HCT116 (cell line): ENCODE measurements around the gene MAST4.

ENCODE experiments used
- ATF3 ChIP-seq: IDR thresholded peaks from 2 replicates; pipeline ENCODE4 v1.6.1; 2012
- CEBPB ChIP-seq: IDR thresholded peaks from 2 replicates; pipeline ENCODE4 v1.6.1; 2012; ENCODE audit warnings: low read depth
- CTCF ChIP-seq, 3 experiments: fragments of 200-600 bp in 1 of 3; sonication (generic) in 1 of 3; IDR thresholded peaks in 2 of 3; conservative IDR thresholded peaks in 1 of 3; 2 replicates each; pipeline ENCODE4 v1.5.1; 2012 to 2017; ENCODE audit warnings: low read depth in 2 of 3, low read length in 2 of 3, antibody characterized with exemption in 1 of 3, borderline replicate concordance in 1 of 3, control low read depth in 1 of 3, mild to moderate bottlenecking in 1 of 3, mixed read lengths in 1 of 3, mixed run types in 1 of 3, moderate library complexity in 1 of 3; ENCODE audit not compliant: insufficient read depth in 1 of 3
- ELF1 ChIP-seq: IDR thresholded peaks from 2 replicates; pipeline ENCODE4 v1.6.1; 2012; ENCODE audit warnings: low read depth, borderline replicate concordance
- EZH2 ChIP-seq: fragments of 200-600 bp; sonication (generic); IDR thresholded peaks from 2 replicates; pipeline ENCODE4 v1.6.1; 2017; ENCODE audit warnings: antibody characterized with exemption, mixed run types
- FOSL1 ChIP-seq: IDR thresholded peaks from 2 replicates; pipeline ENCODE4 v1.6.1; 2012; ENCODE audit warnings: low read depth
- JUND ChIP-seq: IDR thresholded peaks from 2 replicates; pipeline ENCODE4 v1.6.1; 2012
- MAX ChIP-seq: IDR thresholded peaks from 2 replicates; pipeline ENCODE4 v1.6.1; 2012
- POLR2A ChIP-seq: IDR thresholded peaks from 2 replicates; pipeline ENCODE4 v1.7.0; 2011; ENCODE audit warnings: borderline replicate concordance; ENCODE audit not compliant: insufficient read depth, insufficient read length; ENCODE audit errors: extremely low read depth
- POLR2AphosphoS5 ChIP-seq: IDR thresholded peaks from 2 replicates; pipeline ENCODE4 v1.6.1; 2011; ENCODE audit warnings: mild to moderate bottlenecking, low read depth, low read length, moderate library complexity
- SIN3A ChIP-seq: IDR thresholded peaks from 2 replicates; pipeline ENCODE4 v1.6.1; 2012; ENCODE audit warnings: low read depth
- SP1 ChIP-seq: IDR thresholded peaks from 2 replicates; pipeline ENCODE4 v1.6.1; 2012; ENCODE audit warnings: low read depth
- YY1 ChIP-seq: IDR thresholded peaks from 2 replicates; pipeline ENCODE4 v1.6.1; 2011; ENCODE audit warnings: low read length, low read depth, moderate library complexity, mild to moderate bottlenecking; ENCODE audit not compliant: insufficient replicate concordance; ENCODE audit errors: extremely low read depth
- ZNF274 ChIP-seq: fragments of 200-500 bp; sonication (Bioruptor generic); IDR thresholded peaks from 2 replicates; pipeline ENCODE4 v1.6.1; 2014; ENCODE audit warnings: mild to moderate bottlenecking, low read depth, low read length, inconsistent platforms

- TF ChIP-seq CTCF (IDR thresholded peaks at IDR 0.05 in 2 of 3, conservative IDR thresholded peaks at IDR 0.05 in 1 of 3; ENCODE audit: borderline replicate concordance in 1 of 3, insufficient read depth in 1 of 3, low read depth in 2 of 3, low read length in 2 of 3), result no peak
- no peak for TF ChIP-seq ATF3
- TF ChIP-seq SP1, result no peak
- no peak for TF ChIP-seq ZNF274
- TF ChIP-seq SIN3A, result no peak
- TF ChIP-seq JUND, result no peak
- TF ChIP-seq MAX, result no peak
- TF ChIP-seq CEBPB, result no peak
- no peak for TF ChIP-seq EZH2
- no peak for TF ChIP-seq YY1
- TF ChIP-seq POLR2AphosphoS5, result no peak
- no peak for TF ChIP-seq ELF1
- no peak for TF ChIP-seq POLR2A
- TF ChIP-seq FOSL1, result no peak
These were observed 173.0 kb downstream of the MAST4 start for GRCh38 chr5:66769030-66769733.
